B cell (primary cell): Measurements from ENCODE around the gene DAAM2.

Source experiments
- CTCF ChIP-seq: fragments of 200-600 bp; IDR thresholded peaks from one replicate; pipeline ENCODE4 v1.8.0; 2022; ENCODE audit warnings: antibody characterized with exemption, mild to moderate bottlenecking
- EZH2 ChIP-seq: IDR thresholded peaks from 2 replicates; pipeline ENCODE4 v1.6.1; 2012; ENCODE audit warnings: borderline replicate concordance, low read depth, mild to moderate bottlenecking, moderate library complexity, low read length; ENCODE audit not compliant: insufficient read depth, poor library complexity, severe bottlenecking

GRCh38 chr6:39879535-39879934 lies 87.4 kb downstream of the DAAM2 start:
- no peak for TF ChIP-seq EZH2
- TF ChIP-seq CTCF: no peak
